Ovary (tissue), 3 donors: ENCODE data around the gene ISCA1.

Experiments used
- EP300 ChIP-seq: sonication (generic); formaldehyde crosslinking; IDR thresholded peaks from one replicate; pipeline ENCODE4 v1.6.1; 2017; ENCODE audit warnings: antibody characterized with exemption
- TF ChIP-seq, protein P1 (sequence below), 3 donors: fragments of 450-650 bp in 2 of 3; fragments of 200-600 bp in 1 of 3; IDR thresholded peaks; one replicate each; pipeline versions ENCODE4 v1.5.1 to v1.8.0; 2016 to 2022; ENCODE audit warnings: antibody characterized with exemption in 3 of 3, mild to moderate bottlenecking in 1 of 3
- donor health status: DM: no; HTN: no; CAD: no.

DNA sequence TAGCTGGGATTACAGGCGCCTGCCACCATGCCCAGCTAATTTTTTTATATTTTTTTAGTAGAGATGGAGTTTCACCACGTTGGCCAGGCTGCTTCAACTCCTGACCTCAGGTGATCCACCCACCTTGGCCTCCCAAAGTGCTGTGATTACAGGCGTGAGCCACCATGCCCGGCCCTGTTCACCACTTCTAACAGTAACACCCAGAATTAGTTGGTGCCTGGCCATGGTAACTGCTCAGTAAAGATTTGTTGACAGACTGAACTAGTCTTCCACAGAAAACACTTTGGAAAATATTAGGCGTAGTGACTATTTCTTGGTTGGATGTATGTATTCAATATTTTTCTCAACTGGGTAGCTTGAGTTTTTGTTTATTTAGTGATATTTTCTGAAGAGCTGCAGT lies 47.8 kb upstream of the ISCA1 start:
- TF ChIP-seq, protein P1, sequence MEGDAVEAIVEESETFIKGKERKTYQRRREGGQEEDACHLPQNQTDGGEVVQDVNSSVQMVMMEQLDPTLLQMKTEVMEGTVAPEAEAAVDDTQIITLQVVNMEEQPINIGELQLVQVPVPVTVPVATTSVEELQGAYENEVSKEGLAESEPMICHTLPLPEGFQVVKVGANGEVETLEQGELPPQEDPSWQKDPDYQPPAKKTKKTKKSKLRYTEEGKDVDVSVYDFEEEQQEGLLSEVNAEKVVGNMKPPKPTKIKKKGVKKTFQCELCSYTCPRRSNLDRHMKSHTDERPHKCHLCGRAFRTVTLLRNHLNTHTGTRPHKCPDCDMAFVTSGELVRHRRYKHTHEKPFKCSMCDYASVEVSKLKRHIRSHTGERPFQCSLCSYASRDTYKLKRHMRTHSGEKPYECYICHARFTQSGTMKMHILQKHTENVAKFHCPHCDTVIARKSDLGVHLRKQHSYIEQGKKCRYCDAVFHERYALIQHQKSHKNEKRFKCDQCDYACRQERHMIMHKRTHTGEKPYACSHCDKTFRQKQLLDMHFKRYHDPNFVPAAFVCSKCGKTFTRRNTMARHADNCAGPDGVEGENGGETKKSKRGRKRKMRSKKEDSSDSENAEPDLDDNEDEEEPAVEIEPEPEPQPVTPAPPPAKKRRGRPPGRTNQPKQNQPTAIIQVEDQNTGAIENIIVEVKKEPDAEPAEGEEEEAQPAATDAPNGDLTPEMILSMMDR (IDR thresholded peaks at IDR 0.05) = no peak
- TF ChIP-seq EP300 = no peak
